Measurements from ENCODE around the gene TBCD.

TBCD gene

DNA sequence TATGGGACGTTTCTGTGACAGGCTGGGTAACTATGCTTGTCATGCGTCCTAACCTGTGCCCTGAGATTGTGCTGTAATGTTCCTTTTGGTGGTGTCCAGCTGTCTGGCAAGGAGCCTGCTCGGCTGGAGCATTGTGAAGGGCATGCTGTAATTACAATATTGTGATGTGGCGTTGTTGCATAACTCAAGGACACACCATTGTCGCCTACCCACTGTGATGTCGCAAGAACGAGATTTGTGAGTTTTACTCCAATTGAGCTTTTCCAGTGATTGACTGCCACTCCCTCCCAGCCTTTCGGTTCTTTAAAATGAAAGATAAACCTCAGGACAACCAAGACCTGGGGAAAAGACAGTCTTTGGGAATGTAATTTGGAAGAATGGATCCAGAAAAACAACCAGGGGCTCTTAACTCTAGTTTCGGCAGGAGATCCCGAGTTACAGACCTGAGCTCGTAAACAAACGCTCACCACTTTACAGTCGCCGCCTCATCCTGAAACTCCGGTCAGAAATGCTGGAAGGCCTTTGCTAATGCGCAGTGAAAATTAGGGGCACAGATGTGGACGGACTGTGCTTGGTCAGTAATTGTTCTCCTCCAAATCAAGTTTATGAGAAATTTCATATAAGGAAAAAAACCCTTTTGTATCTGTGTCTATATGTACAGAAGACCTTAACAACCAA is 86.7 kb downstream of the TBCD start:
- Histone ChIP-seq H3K9me3 (ENCODE audit: insufficient read depth, low read depth, low read length) (no peaks in the 10 kb centered on the region), H3K27me3 (ENCODE audit: insufficient read depth, low read length) (no peaks in the 10 kb centered on the region), H3K36me3 (ENCODE audit: insufficient read depth, low read length) (peaks cover 23% of the 10 kb centered on the region), H3K4me1 (ENCODE audit: insufficient read depth, low read length) (peaks cover 15% of the 10 kb centered on the region), H3K27ac (ENCODE audit: low read depth, low read length) (no peak overlapping the region), H3K4me3 (ENCODE audit: low read length) (no peak overlapping the region), H3K9ac (ENCODE audit: low read depth, low read length) (no peak overlapping the region)
- 95% methylated on average over 17 of the region's 17 CpGs for WGBS

DNA sequence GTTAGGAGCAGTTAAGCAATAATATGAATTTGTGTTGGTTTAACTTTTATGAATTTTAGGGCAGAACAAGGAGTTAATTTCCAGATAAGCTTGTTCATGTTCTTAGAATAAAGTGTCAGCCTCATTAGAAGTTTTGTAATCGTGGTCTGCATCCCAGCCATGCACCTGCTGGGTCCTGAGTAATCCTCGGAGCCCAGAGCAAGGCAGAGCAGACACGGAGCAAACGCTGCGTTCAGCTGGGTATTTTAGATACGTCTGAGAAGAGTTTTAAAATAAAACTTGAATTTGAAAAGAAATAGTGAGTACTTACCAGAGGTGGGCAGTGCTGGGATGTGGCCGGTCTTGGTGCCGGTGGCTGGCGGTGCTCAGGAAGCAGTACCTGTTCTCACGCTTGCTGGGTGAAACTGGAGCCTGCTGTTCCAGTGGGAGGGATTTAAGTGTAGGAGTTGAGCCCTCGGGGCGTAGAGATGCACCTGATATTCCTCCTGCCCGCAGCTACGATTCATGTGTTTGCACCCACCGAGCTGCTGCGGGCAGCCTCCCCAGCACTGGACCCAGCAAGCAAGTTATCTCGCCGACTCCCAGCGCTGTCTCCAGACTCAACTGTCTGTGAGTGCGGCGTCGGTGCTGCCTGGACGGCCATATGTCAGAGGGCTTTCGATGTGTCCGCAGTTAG is 87.9 kb downstream of the TBCD start, which contains the start of gene ZNF750:
Gene ZNF750 (minus strand): TSS at position 406 of the 676 bp plus-strand sequence. CDS start 7,568 bp downstream, outside the sequence.
- Histone ChIP-seq H3K9ac (ENCODE audit: low read depth, low read length) (peak within 1 kb of the TSS; percentile 18; the same call in 1 of the 2 replicates), H3K36me3 (ENCODE audit: insufficient read depth, low read length) (peaks cover 17% of the 10 kb centered on the region), H3K27ac (ENCODE audit: low read depth, low read length) (no peak within 1 kb of the TSS), H3K4me3 (ENCODE audit: low read length) (no peak within 1 kb of the TSS; the same call in 1 of the 2 replicates), H3K9me3 (ENCODE audit: insufficient read depth, low read depth, low read length) (no peaks in the 10 kb centered on the region), H3K27me3 (ENCODE audit: insufficient read depth, low read length) (no peaks in the 10 kb centered on the region), H3K4me1 (ENCODE audit: insufficient read depth, low read length) (peaks cover 15% of the 10 kb centered on the region)
- WGBS, result 91% methylated on average over 25 of the region's 25 CpGs

- Histone ChIP-seq H3K36me3 (ENCODE audit: insufficient read depth, low read length) (peaks cover 18% of the 10 kb centered on the region), H3K27ac (ENCODE audit: low read depth, low read length) (no peak overlapping the region), H3K4me3 (ENCODE audit: low read length) (no peak overlapping the region), H3K9me3 (ENCODE audit: insufficient read depth, low read depth, low read length) (no peaks in the 10 kb centered on the region), H3K27me3 (ENCODE audit: insufficient read depth, low read length) (no peaks in the 10 kb centered on the region), H3K9ac (ENCODE audit: low read depth, low read length) (peak overlapping the region; percentile 18; the same call in 1 of the 2 replicates), H3K4me1 (ENCODE audit: insufficient read depth, low read length) (peaks cover 15% of the 10 kb centered on the region)
- 92% methylated on average over 7 of the region's 12 CpGs for WGBS
Observed at GRCh38 chr17:82840431-82840831, 88.6 kb downstream of the TBCD start.

GRCh38 chr17:82841921-82842596 is 90.2 kb downstream of the TBCD start:
- no peak overlapping the region for H3K27ac ChIP-seq (ENCODE audit: low read depth, low read length)
- WGBS, result 94% methylated on average over 16 of the region's 16 CpGs

DNA sequence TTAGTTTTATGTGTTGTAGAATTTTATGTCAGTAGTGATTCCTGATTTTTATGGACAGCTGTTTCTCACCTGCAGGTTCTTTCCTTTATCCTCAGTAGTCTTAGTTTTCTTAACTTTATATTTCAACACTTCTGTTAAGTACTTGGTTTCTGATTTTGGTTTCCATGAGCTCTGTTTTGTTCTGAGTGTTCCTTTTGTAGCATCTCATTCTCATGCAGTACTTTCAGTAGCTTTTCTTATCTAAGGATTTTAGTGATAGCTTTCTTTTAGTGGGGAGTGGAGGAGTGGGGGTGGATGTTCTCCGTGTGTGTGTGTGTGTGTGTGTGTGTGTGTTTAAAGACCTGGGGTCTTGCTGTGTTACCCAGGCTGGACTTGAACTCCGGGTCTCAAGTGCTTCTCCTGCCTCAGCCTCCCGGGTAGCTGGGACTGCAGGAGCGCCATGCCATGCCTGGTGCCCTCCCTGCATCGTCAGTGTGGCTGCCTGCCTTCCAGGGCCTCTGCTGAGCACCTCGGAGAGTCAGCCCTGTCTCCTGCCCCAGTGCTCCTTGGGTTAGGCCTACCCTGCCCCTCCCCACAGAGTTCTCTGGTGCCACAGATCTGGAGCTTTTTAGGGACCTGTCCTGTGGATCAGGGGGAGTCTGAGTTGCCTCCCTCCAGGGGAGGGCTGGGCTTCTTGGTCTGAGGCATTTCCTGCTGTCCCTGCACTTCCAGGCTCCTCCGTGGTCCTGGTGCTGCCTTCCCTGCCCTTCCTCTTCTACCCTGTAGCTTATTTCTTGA is 92.2 kb downstream of the TBCD start:
- Histone ChIP-seq H3K36me3 (ENCODE audit: insufficient read depth, low read length) (peaks cover 6% of the 10 kb centered on the region; the same call in 1 of the 2 replicates), H3K4me1 (ENCODE audit: insufficient read depth, low read length) (peaks cover 10% of the 10 kb centered on the region), H3K9ac (ENCODE audit: low read depth, low read length) (no peak overlapping the region), H3K9me3 (ENCODE audit: insufficient read depth, low read depth, low read length) (no peaks in the 10 kb centered on the region), H3K27me3 (ENCODE audit: insufficient read depth, low read length) (no peaks in the 10 kb centered on the region), H3K27ac (ENCODE audit: low read depth, low read length) (no peak overlapping the region), H3K4me3 (ENCODE audit: low read length) (no peak overlapping the region)
- WGBS, result 84% methylated on average over 7 of the region's 7 CpGs

More at GRCh38 chr17:82841921-82842596, 90.2 kb downstream of the TBCD start:
- H3K36me3 ChIP-seq (ENCODE audit: insufficient read depth, low read length), result peaks cover 22% of the 10 kb centered on the region; the same call in 1 of the 2 replicates
- H3K27me3 ChIP-seq (ENCODE audit: insufficient read depth, low read length), result no peaks in the 10 kb centered on the region
- peaks cover 10% of the 10 kb centered on the region for H3K4me1 ChIP-seq (ENCODE audit: insufficient read depth, low read length)
- H3K9ac ChIP-seq (ENCODE audit: low read depth, low read length), result no peak overlapping the region
- H3K9me3 ChIP-seq (ENCODE audit: insufficient read depth, low read depth, low read length), result no peaks in the 10 kb centered on the region
- H3K4me3 ChIP-seq (ENCODE audit: low read length), result no peak overlapping the region

- Histone ChIP-seq H3K4me1 (ENCODE audit: insufficient read depth, low read length) (peaks cover 6% of the 10 kb centered on the region), H3K9ac (ENCODE audit: low read depth, low read length) (no peak overlapping the region), H3K27ac (ENCODE audit: low read depth, low read length) (no peak overlapping the region), H3K4me3 (ENCODE audit: low read length) (no peak overlapping the region), H3K9me3 (ENCODE audit: insufficient read depth, low read depth, low read length) (no peaks in the 10 kb centered on the region), H3K27me3 (ENCODE audit: insufficient read depth, low read length) (no peaks in the 10 kb centered on the region), H3K36me3 (ENCODE audit: insufficient read depth, low read length) (peaks cover 11% of the 10 kb centered on the region)
- 96% methylated on average over 11 of the region's 11 CpGs for WGBS
Observed at GRCh38 chr17:82844796-82845162, 92.9 kb downstream of the TBCD start.

DNA sequence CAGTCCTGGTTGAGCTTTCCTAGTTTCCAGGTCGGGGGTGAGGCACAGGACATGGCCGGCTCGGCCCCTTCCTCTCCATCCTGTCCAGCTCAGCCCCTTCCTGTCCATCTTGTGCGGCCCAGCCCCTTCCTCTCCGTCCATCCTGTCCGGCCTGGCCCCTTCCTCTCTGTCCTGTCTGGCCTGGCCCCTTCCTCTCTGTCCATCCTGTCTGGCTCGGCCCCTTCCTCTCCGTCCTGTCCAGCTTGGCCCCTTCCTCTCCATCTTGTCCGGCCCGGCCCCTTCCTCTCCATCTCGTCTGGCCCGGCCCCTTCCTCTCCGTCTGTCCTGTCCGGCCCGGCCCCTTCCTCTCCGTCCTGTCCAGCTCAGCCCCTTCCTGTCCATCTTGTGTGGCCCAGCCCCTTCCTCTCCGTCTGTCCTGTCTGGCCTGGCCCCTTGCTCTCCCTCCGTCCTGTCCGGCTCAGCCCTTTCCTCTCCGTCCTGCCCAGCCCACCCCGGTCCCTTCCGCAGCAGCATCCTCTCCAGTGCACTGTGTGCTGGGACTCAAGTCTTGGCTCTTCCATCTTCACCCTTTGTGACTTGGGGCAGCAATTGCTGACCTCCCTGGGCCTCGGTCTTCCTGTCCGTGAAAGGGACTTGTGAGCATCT is 93.4 kb downstream of the TBCD start:
- Histone ChIP-seq H3K27me3 (ENCODE audit: insufficient read depth, low read length) (no peaks in the 10 kb centered on the region), H3K4me1 (ENCODE audit: insufficient read depth, low read length) (peaks cover under 1% of the 10 kb centered on the region; the same call in 1 of the 2 replicates), H3K36me3 (ENCODE audit: insufficient read depth, low read length) (peaks cover 11% of the 10 kb centered on the region), H3K9ac (ENCODE audit: low read depth, low read length) (no peak overlapping the region), H3K27ac (ENCODE audit: low read depth, low read length) (no peak overlapping the region), H3K9me3 (ENCODE audit: insufficient read depth, low read depth, low read length) (no peaks in the 10 kb centered on the region), H3K4me3 (ENCODE audit: low read length) (no peak overlapping the region)
- WGBS, result 91% methylated on average over 24 of the region's 24 CpGs

GRCh38 chr17:82846061-82846691 is 94.3 kb downstream of the TBCD start:
- Histone ChIP-seq H3K9ac (ENCODE audit: low read depth, low read length) (no peak overlapping the region), H3K27ac (ENCODE audit: low read depth, low read length) (no peak overlapping the region), H3K4me3 (ENCODE audit: low read length) (no peak overlapping the region), H3K36me3 (ENCODE audit: insufficient read depth, low read length) (peaks cover 15% of the 10 kb centered on the region), H3K9me3 (ENCODE audit: insufficient read depth, low read depth, low read length) (no peaks in the 10 kb centered on the region), H3K4me1 (ENCODE audit: insufficient read depth, low read length) (no peaks in the 10 kb centered on the region), H3K27me3 (ENCODE audit: insufficient read depth, low read length) (no peaks in the 10 kb centered on the region)
- WGBS, result 89% methylated on average over 25 of the region's 25 CpGs

DNA sequence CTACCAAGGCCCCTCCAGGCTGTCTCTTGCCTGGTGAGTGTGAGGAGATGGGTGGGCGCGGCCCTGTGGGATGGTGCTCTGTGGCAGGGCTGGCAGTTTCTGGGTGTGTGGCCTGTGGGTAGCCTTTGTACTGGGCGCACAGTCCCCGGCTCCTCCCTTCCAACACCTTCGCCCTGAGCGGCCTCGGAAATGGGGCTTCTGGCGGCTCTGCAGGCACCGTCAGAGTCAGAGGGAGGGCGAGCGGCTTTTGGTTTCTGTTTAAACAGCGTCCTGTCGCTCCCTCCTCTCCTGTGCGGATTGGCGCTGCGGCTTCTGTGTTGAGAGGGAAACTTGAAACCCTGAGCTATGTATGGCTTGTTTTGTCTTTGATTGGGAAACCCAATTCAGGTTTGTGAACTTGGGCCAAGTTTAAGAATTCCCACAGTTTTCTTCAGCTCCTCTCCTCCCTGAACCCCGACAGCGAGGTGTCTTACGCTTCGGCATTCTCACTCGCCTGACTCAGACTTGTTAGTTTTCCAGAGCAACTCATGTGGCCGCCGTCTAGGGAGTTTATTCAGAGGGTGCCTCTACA is 96.2 kb downstream of the TBCD start:
- Histone ChIP-seq H3K36me3 (ENCODE audit: insufficient read depth, low read length) (peaks cover 15% of the 10 kb centered on the region), H3K27ac (ENCODE audit: low read depth, low read length) (no peak overlapping the region), H3K4me1 (ENCODE audit: insufficient read depth, low read length) (no peaks in the 10 kb centered on the region), H3K27me3 (ENCODE audit: insufficient read depth, low read length) (no peaks in the 10 kb centered on the region), H3K9me3 (ENCODE audit: insufficient read depth, low read depth, low read length) (no peaks in the 10 kb centered on the region), H3K4me3 (ENCODE audit: low read length) (no peak overlapping the region), H3K9ac (ENCODE audit: low read depth, low read length) (no peak overlapping the region)
- 93% methylated on average over 20 of the region's 23 CpGs for WGBS

Measured in HUES64 (cell line).